SK-N-SH treated with all-trans-retinoic acid at 6 μM for 48 hours (cell line): Measurements from ENCODE around the gene REM2.

Experiments
- ATAC-seq: fragments of 200-7000 bp; cut with Tn5 transposase; 3 replicates; pipeline ENCODE4 v1.9.1; 2020; ENCODE audit warnings: mild to moderate bottlenecking, moderate library complexity
- ARNTL ChIP-seq: fragments of 450-650 bp; formaldehyde crosslinking; IDR thresholded peaks from 2 replicates; pipeline ENCODE4 v1.5.0; 2020; ENCODE audit warnings: low read depth, mild to moderate bottlenecking, moderate library complexity, borderline replicate concordance
- BACH2 ChIP-seq: fragments of 250-450 bp; sonication (Bioruptor Pico); IDR thresholded peaks from 2 replicates; pipeline ENCODE4 v1.9.0; 2021; ENCODE audit warnings: mild to moderate bottlenecking, borderline replicate concordance
- CREB5 ChIP-seq: fragments of 250-450 bp; sonication (Bioruptor Pico); IDR thresholded peaks from 2 replicates; pipeline ENCODE4 v1.5.1; 2020; ENCODE audit warnings: low read depth, mild to moderate bottlenecking, moderate library complexity
- CSDC2 ChIP-seq: fragments of 250-450 bp; sonication (Bioruptor Pico); IDR thresholded peaks from 2 replicates; pipeline ENCODE4 v1.5.0; 2020; ENCODE audit warnings: mild to moderate bottlenecking, moderate library complexity
- ESRRG ChIP-seq: fragments of 250-450 bp; sonication (Bioruptor Pico); IDR thresholded peaks from 2 replicates; pipeline ENCODE4 v1.6.1; 2021; ENCODE audit warnings: mild to moderate bottlenecking
- GLIS3 ChIP-seq: fragments of 250-450 bp; sonication (Bioruptor Pico); IDR thresholded peaks from 2 replicates; pipeline ENCODE4 v1.5.0; 2020; ENCODE audit warnings: mild to moderate bottlenecking, moderate library complexity
- ISL1 ChIP-seq: fragments of 250-450 bp; sonication (Bioruptor Pico); IDR thresholded peaks from 2 replicates; pipeline ENCODE4 v2.1.2; 2022; ENCODE audit warnings: mild to moderate bottlenecking, moderate library complexity
- OSR1 ChIP-seq: fragments of 250-450 bp; sonication (Bioruptor Pico); IDR thresholded peaks from 2 replicates; pipeline ENCODE4 v1.8.0; 2022; ENCODE audit warnings: moderate library complexity, mild to moderate bottlenecking, inconsistent platforms
- POU6F1 ChIP-seq: fragments of 250-450 bp; sonication (Bioruptor Pico); IDR thresholded peaks from 2 replicates; pipeline ENCODE4 v1.8.0; 2021; ENCODE audit warnings: low read depth, mild to moderate bottlenecking, moderate library complexity, borderline replicate concordance
- PPARA ChIP-seq: fragments of 250-450 bp; sonication (Bioruptor Pico); IDR thresholded peaks from 2 replicates; pipeline ENCODE4 v1.5.0; 2020; ENCODE audit warnings: mild to moderate bottlenecking, borderline replicate concordance
- RARB ChIP-seq: fragments of 250-450 bp; sonication (Bioruptor Pico); IDR thresholded peaks from 2 replicates; pipeline ENCODE4 v1.8.0; 2021; ENCODE audit warnings: mild to moderate bottlenecking, moderate library complexity
- SNAI2 ChIP-seq: fragments of 250-450 bp; sonication (Bioruptor Pico); IDR thresholded peaks from 2 replicates; pipeline ENCODE4 v1.5.0; 2020; ENCODE audit warnings: mild to moderate bottlenecking, moderate library complexity
- TCF4 ChIP-seq: fragments of 250-450 bp; sonication (Bioruptor Pico); IDR thresholded peaks from 2 replicates; pipeline ENCODE4 v1.8.0; 2021; ENCODE audit warnings: mild to moderate bottlenecking, moderate library complexity, borderline replicate concordance
- TOX ChIP-seq: fragments of 250-450 bp; sonication (Bioruptor Pico); IDR thresholded peaks from 2 replicates; pipeline ENCODE4 v1.8.0; 2021; ENCODE audit warnings: mild to moderate bottlenecking, moderate library complexity, borderline replicate concordance
- ZC3H10 ChIP-seq: fragments of 250-450 bp; sonication (Bioruptor Pico); IDR thresholded peaks from 2 replicates; pipeline ENCODE4 v1.5.1; 2021; ENCODE audit warnings: mild to moderate bottlenecking, moderate library complexity
- ZFP3 ChIP-seq: fragments of 250-450 bp; sonication (Bioruptor Pico); IDR thresholded peaks from 2 replicates; pipeline ENCODE4 v1.5.0; 2020; ENCODE audit warnings: mild to moderate bottlenecking, moderate library complexity
- ZFP30 ChIP-seq: fragments of 450-650 bp; formaldehyde crosslinking; IDR thresholded peaks from 2 replicates; pipeline ENCODE4 v1.5.0; 2022; ENCODE audit warnings: mild to moderate bottlenecking, moderate library complexity
- ZNF565 ChIP-seq: fragments of 450-650 bp; formaldehyde crosslinking; conservative IDR thresholded peaks from 2 replicates; pipeline ENCODE4 v1.5.0; 2020; ENCODE audit warnings: low read depth, mild to moderate bottlenecking, moderate library complexity
- ZNF70 ChIP-seq: fragments of 450-650 bp; formaldehyde crosslinking; IDR thresholded peaks from 2 replicates; pipeline ENCODE4 v1.5.0; 2020; ENCODE audit warnings: mild to moderate bottlenecking, moderate library complexity
- ZNF8 ChIP-seq: fragments of 450-650 bp; formaldehyde crosslinking; IDR thresholded peaks from 2 replicates; pipeline ENCODE4 v1.5.0; 2020; ENCODE audit warnings: mild to moderate bottlenecking, moderate library complexity
- TF ChIP-seq, protein P1 (sequence below): fragments of 250-450 bp; sonication (Bioruptor Pico); IDR thresholded peaks from 2 replicates; pipeline ENCODE4 v1.5.1; 2021; ENCODE audit warnings: mild to moderate bottlenecking, moderate library complexity
- TF ChIP-seq, protein P2 (sequence below): fragments of 250-450 bp; sonication (Bioruptor Pico); IDR thresholded peaks from 2 replicates; pipeline ENCODE4 v1.5.0; 2020; ENCODE audit warnings: mild to moderate bottlenecking, moderate library complexity
- TF ChIP-seq, protein P3 (sequence below): fragments of 250-450 bp; sonication (Bioruptor Pico); IDR thresholded peaks from 2 replicates; pipeline ENCODE4 v1.8.0; 2020; ENCODE audit warnings: mild to moderate bottlenecking, moderate library complexity, borderline replicate concordance

The REM2 gene

DNA sequence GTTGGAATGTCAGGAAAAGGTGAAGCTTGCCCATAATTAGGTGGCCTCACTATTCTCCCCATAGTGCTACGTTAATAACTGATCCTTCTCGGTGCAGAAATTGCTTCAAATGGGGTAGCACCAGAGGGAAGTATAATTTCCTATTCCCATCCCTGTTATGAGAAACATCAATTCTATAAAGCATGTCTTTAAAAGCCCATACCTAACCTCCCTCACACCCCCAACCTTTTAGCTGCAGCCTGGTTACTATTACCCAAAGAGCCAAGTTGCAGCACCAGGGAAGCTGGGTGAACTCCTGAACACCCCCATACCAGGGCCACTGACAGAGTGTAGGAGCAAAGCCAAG lies 20.7 kb downstream of the REM2 start:
- ATAC-seq, result no peak
- TF ChIP-seq ZNF565 (CRISPR knock-in tag) (no peak), CSDC2 (CRISPR knock-in tag) (no peak), ZNF70 (CRISPR knock-in tag) (no peak), POU6F1 (CRISPR knock-in tag) (no peak), RARB (no peak), ESRRG (CRISPR knock-in tag) (no peak), ZFP3 (CRISPR knock-in tag) (no peak), CREB5 (no peak), ISL1 (no peak), ZNF8 (CRISPR knock-in tag) (no peak), GLIS3 (no peak), BACH2 (no peak), TCF4 (CRISPR knock-in tag) (no peak), ZC3H10 (CRISPR knock-in tag) (no peak), TOX (CRISPR knock-in tag) (no peak), ZFP30 (CRISPR knock-in tag) (no peak), PPARA (CRISPR knock-in tag) (no peak)
- TF ChIP-seq, protein P1, sequence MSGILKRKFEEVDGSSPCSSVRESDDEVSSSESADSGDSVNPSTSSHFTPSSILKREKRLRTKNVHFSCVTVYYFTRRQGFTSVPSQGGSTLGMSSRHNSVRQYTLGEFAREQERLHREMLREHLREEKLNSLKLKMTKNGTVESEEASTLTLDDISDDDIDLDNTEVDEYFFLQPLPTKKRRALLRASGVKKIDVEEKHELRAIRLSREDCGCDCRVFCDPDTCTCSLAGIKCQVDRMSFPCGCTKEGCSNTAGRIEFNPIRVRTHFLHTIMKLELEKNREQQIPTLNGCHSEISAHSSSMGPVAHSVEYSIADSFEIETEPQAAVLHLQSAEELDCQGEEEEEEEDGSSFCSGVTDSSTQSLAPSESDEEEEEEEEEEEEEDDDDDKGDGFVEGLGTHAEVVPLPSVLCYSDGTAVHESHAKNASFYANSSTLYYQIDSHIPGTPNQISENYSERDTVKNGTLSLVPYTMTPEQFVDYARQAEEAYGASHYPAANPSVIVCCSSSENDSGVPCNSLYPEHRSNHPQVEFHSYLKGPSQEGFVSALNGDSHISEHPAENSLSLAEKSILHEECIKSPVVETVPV (CRISPR knock-in tag), result no peak
- TF ChIP-seq, protein P2, sequence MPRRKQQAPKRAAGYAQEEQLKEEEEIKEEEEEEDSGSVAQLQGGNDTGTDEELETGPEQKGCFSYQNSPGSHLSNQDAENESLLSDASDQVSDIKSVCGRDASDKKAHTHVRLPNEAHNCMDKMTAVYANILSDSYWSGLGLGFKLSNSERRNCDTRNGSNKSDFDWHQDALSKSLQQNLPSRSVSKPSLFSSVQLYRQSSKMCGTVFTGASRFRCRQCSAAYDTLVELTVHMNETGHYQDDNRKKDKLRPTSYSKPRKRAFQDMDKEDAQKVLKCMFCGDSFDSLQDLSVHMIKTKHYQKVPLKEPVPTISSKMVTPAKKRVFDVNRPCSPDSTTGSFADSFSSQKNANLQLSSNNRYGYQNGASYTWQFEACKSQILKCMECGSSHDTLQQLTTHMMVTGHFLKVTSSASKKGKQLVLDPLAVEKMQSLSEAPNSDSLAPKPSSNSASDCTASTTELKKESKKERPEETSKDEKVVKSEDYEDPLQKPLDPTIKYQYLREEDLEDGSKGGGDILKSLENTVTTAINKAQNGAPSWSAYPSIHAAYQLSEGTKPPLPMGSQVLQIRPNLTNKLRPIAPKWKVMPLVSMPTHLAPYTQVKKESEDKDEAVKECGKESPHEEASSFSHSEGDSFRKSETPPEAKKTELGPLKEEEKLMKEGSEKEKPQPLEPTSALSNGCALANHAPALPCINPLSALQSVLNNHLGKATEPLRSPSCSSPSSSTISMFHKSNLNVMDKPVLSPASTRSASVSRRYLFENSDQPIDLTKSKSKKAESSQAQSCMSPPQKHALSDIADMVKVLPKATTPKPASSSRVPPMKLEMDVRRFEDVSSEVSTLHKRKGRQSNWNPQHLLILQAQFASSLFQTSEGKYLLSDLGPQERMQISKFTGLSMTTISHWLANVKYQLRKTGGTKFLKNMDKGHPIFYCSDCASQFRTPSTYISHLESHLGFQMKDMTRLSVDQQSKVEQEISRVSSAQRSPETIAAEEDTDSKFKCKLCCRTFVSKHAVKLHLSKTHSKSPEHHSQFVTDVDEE (CRISPR knock-in tag), result no peak
- TF ChIP-seq, protein P3, sequence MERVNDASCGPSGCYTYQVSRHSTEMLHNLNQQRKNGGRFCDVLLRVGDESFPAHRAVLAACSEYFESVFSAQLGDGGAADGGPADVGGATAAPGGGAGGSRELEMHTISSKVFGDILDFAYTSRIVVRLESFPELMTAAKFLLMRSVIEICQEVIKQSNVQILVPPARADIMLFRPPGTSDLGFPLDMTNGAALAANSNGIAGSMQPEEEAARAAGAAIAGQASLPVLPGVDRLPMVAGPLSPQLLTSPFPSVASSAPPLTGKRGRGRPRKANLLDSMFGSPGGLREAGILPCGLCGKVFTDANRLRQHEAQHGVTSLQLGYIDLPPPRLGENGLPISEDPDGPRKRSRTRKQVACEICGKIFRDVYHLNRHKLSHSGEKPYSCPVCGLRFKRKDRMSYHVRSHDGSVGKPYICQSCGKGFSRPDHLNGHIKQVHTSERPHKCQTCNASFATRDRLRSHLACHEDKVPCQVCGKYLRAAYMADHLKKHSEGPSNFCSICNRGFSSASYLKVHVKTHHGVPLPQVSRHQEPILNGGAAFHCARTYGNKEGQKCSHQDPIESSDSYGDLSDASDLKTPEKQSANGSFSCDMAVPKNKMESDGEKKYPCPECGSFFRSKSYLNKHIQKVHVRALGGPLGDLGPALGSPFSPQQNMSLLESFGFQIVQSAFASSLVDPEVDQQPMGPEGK (CRISPR knock-in tag), result no peak

DNA sequence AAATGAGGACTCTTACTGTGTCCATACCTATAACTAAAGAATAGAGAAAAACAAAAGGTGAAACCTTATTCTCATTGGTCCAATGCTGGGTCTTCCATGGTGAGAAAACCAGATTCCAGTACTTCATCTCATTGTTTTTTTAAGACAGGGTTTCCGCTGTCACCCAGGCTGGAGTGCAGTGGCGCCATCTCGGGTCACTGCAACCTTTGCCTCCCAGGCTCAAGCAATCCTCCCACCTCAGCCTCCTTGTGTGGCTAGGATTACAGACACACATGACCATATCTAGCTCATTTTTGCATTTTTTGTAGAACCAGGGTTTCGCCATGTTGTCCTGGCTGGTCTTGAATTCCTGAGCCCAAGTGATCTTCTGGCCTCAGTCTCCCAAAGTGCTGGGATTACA lies 22.6 kb downstream of the REM2 start:
- TF ChIP-seq ISL1, result no peak
- no peak for TF ChIP-seq CSDC2 (CRISPR knock-in tag)
- no peak for TF ChIP-seq ARNTL (CRISPR knock-in tag)
- no peak for TF ChIP-seq TCF4 (CRISPR knock-in tag)
- TF ChIP-seq ZFP3 (CRISPR knock-in tag), result no peak
- TF ChIP-seq SNAI2 (CRISPR knock-in tag), result no peak
- no peak for TF ChIP-seq ZNF70 (CRISPR knock-in tag)
- TF ChIP-seq RARB, result no peak
- TF ChIP-seq ESRRG (CRISPR knock-in tag), result no peak
- TF ChIP-seq ZNF8 (CRISPR knock-in tag), result no peak
- no peak for TF ChIP-seq GLIS3
- no peak for TF ChIP-seq ZNF565 (CRISPR knock-in tag)
- no peak for TF ChIP-seq BACH2
- no peak for TF ChIP-seq CREB5
- TF ChIP-seq, protein P3 (CRISPR knock-in tag), result no peak
- TF ChIP-seq OSR1 (CRISPR knock-in tag), result no peak
- TF ChIP-seq, protein P2 (CRISPR knock-in tag), result no peak
- no peak for TF ChIP-seq ZC3H10 (CRISPR knock-in tag)
- no peak for TF ChIP-seq TOX (CRISPR knock-in tag)
- no peak for TF ChIP-seq ZFP30 (CRISPR knock-in tag)
- TF ChIP-seq, all 23 proteins: peak for 0
- ATAC-seq, result no peak
